T-cell (primary cell): ENCODE results near the gene SFMBT2. TPM values are rescaled to one million over a fixed set of nuclear protein-coding genes. Genes with fewer than 3 reads are reported as not detected.

Experiments
- ATAC-seq, 4 experiments: fragments of 200-7000 bp in 3 of 4; fragments of 150-1000 bp in 1 of 4; cut with Tn5 transposase; replicated peaks in 1 of 4; 1 replicate in 3 of 4; 2 replicates in 1 of 4; pipeline ENCODE4 v1.10.0; 2021; ENCODE audit warnings: moderate library complexity in 3 of 4, mild to moderate bottlenecking in 2 of 4, moderate number of reproducible peaks in 1 of 4
- CTCF ChIA-PET, 2 donors: fragments of 300-600 bp; sonication (Branson Sonifier 250); formaldehyde crosslinking; loops; one replicate each; lab custom pipeline; 2022; ENCODE audit warnings: antibody characterized with exemption in 2 of 2; lab: Charles Lee
- POLR2A ChIA-PET, 2 donors: fragments of 300-600 bp; sonication (Branson Sonifier 250); formaldehyde crosslinking; loops; one replicate each; lab custom pipeline; 2022; ENCODE audit warnings: antibody characterized with exemption in 2 of 2; lab: Charles Lee
- DNase-seq, 35 experiments: peaks; one replicate each; pipeline versions ENCODE4 v3.0.0 to v3.0.0-alpha.2; 2013 to 2023
- H3K27ac ChIP-seq: one replicate; pipeline ENCODE4 v1.5.1; 2013; ENCODE audit warnings: low read length
- H3K27me3 ChIP-seq, 2 experiments: replicated peaks in 1 of 2; 1 replicate in 1 of 2; 2 replicates in 1 of 2; pipeline versions ENCODE4 v1.6.1 to v1.7.0; 2013; ENCODE audit warnings: low read length in 1 of 2, mixed read lengths in 1 of 2; ENCODE audit not compliant: control insufficient read depth in 2 of 2, insufficient read depth in 2 of 2; ENCODE audit errors: extremely low read depth in 1 of 2
- H3K36me3 ChIP-seq, 2 donors: 1 replicate in 1 of 2; 2 replicates in 1 of 2; pipeline versions ENCODE4 v1.6.1 to v1.7.0; 2013; ENCODE audit warnings: low read length in 1 of 2; ENCODE audit not compliant: control insufficient read depth in 2 of 2, insufficient read depth in 1 of 2; ENCODE audit errors: extremely low read depth in 1 of 2
- H3K4me1 ChIP-seq, 2 experiments: 1 replicate in 1 of 2; 2 replicates in 1 of 2; pipeline versions ENCODE4 v1.6.1 to v1.7.0; 2013; ENCODE audit warnings: low read length in 2 of 2, mixed read lengths in 1 of 2; ENCODE audit not compliant: insufficient read depth in 2 of 2, control insufficient read depth in 1 of 2; ENCODE audit errors: extremely low read depth in 1 of 2
- H3K4me3 ChIP-seq, 2 donors: 1 replicate in 1 of 2; 2 replicates in 1 of 2; pipeline versions ENCODE4 v1.5.1 to v1.7.0; 2013; ENCODE audit warnings: mild to moderate bottlenecking in 2 of 2, low read length in 1 of 2, moderate library complexity in 1 of 2; ENCODE audit not compliant: control insufficient read depth in 1 of 2; ENCODE audit errors: extremely low read depth in 1 of 2
- H3K9me3 ChIP-seq: 2 replicates; pipeline ENCODE4 v1.7.0; 2013
- H3K27ac Mint-ChIP-seq, 2 donors: one replicate each; pipeline ENCODE4 v1.8.0; 2020 to 2021; ENCODE audit warnings: mild to moderate bottlenecking in 2 of 2, mixed read lengths in 2 of 2
- H3K27me3 Mint-ChIP-seq, 2 donors: one replicate each; pipeline ENCODE4 v1.8.0; 2021 to 2022; ENCODE audit warnings: mixed read lengths in 2 of 2
- H3K36me3 Mint-ChIP-seq: one replicate; pipeline ENCODE4 v1.8.0; 2021; ENCODE audit warnings: mixed read lengths
- H3K4me1 Mint-ChIP-seq, 3 donors: one replicate each; pipeline ENCODE4 v1.8.0; 2020 to 2022; ENCODE audit warnings: mixed read lengths in 3 of 3, mild to moderate bottlenecking in 1 of 3
- H3K4me3 Mint-ChIP-seq, 3 donors: one replicate each; pipeline ENCODE4 v1.8.0; 2020 to 2022; ENCODE audit warnings: mild to moderate bottlenecking in 3 of 3, mixed read lengths in 3 of 3, moderate library complexity in 3 of 3
- H3K9me3 Mint-ChIP-seq, 3 donors: one replicate each; pipeline ENCODE4 v1.8.0; 2020 to 2022; ENCODE audit warnings: mixed read lengths in 3 of 3
- WGBS: methylation state at CpG from one replicate; pipeline ENCODE4 v1.1.5; 2013; ENCODE audit warnings: missing lambda C conversion rate; ENCODE audit not compliant: insufficient coverage; 5-methylcytosine and 5-hydroxymethylcytosine counted together
- total RNA-seq, 35 experiments: library from RNA in 6 of 35; stranded (reverse) in 6 of 35; fragments of 120-200 nt in 1 of 35; gene quantifications; one replicate each; pipeline versions ENCODE4 v1.2.1 to v1.2.4 and lab custom pipeline; 2013 to 2026

SFMBT2 gene
- total RNA-seq, 5 donors from 2014 or later (not counting 1 experiment from before 2014, with no cell fraction given) = 32.7 to 38.3 (median 36.8) TPM

DNA sequence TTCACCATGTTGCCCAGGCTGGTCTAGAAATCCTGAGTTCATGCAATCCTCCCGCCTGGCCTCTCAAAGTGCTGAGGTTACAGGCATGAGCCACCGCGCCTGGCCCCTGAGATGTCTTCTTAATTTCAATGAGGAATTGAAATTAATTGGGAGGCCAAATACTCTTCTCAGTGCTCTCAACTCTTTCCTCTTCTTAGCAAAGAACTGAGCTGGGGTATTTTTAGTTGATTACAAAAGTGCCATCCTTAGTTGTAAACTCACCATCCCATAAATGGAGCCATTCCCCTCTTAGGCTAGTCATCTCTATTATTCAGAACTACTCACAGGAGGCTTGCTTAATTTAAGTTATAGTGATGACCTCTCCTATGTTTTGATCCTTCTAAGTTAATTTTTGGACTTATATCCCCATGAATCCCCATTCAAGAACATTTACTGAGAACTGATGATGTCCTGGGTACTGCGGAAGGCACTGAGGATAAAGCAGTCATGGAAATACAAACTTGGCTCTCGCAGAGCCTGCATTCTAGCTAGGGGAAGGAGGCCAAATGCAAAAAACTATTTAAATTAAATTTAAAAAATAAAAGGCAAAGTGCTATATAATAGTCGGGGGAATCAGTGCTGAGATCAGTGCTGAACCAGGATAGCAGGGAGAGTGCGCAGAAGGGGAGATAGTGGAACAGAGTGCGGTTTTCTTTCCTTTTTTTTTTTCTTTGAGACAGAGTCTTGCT is 145.3 kb downstream of the SFMBT2 start:
- no peak overlapping the region for H3K27ac ChIP-seq
- H3K36me3 Mint-ChIP-seq = peaks cover 22% of the 10 kb centered on the region
- ChIA-PET CTCF (interaction anchor here in 1 of 2 donors (0.6 kb wide), 1 partner anchor 589 kb away, joined by 4 read pairs; no protein-coding TSS in a partner anchor), POLR2A (interaction anchor here in 1 of 2 donors (0.6 kb wide), 1 partner anchor 83 kb away, joined by 3 read pairs; no protein-coding TSS in a partner anchor)
- no peaks in the 10 kb centered on the region for H3K27me3 Mint-ChIP-seq
- no peaks in the 10 kb centered on the region for H3K9me3 ChIP-seq
- peaks cover 9 to 22% of the 10 kb centered on the region in 2 experiments for H3K4me1 ChIP-seq
- ATAC-seq (no peak), DNase-seq (no peak)
- no CpG with 5 or more reads among the region's 8 CpGs for WGBS
- peaks cover 0 to 3% of the 10 kb centered on the region in 2 donors for H3K36me3 ChIP-seq
- H3K27me3 ChIP-seq = no peaks in the 10 kb centered on the region
- H3K4me3 ChIP-seq = no peak overlapping the region
- H3K27ac Mint-ChIP-seq = peak overlapping the region in 1 of 2 donors; percentile 28
- H3K4me1 Mint-ChIP-seq = peaks cover 24 to 49% (median 42%) of the 10 kb centered on the region in 3 donors
- no peak overlapping the region for H3K4me3 Mint-ChIP-seq
- no peaks in the 10 kb centered on the region for H3K9me3 Mint-ChIP-seq

GRCh38 chr10:7264313-7264756 is 146.5 kb downstream of the SFMBT2 start:
- POLR2A ChIA-PET = no interaction called here

GRCh38 chr10:7263616-7264015 is 147.2 kb downstream of the SFMBT2 start:
- peaks cover 11 to 26% of the 10 kb centered on the region in 2 experiments for H3K4me1 ChIP-seq
- peaks cover 25 to 49% (median 42%) of the 10 kb centered on the region in 3 donors for H3K4me1 Mint-ChIP-seq
- no peak overlapping the region for H3K4me3 Mint-ChIP-seq
- no peaks in the 10 kb centered on the region for H3K27me3 Mint-ChIP-seq
- ChIA-PET POLR2A (interaction anchor here in 1 of 2 donors (0.6 kb wide), 1 partner anchor 238 kb away, joined by 3 read pairs; no protein-coding TSS in a partner anchor), CTCF (no interaction called here)
- no peak overlapping the region for H3K27ac ChIP-seq
- DNase-seq = no peak
- ATAC-seq = no peak
- H3K36me3 ChIP-seq = peaks cover 0 to 3% of the 10 kb centered on the region in 2 donors
- H3K9me3 Mint-ChIP-seq = no peaks in the 10 kb centered on the region
- no peaks in the 10 kb centered on the region for H3K9me3 ChIP-seq
- H3K36me3 Mint-ChIP-seq = peaks cover 17% of the 10 kb centered on the region
- no CpG with 5 or more reads among the region's 5 CpGs for WGBS
- no peak overlapping the region for H3K27ac Mint-ChIP-seq
- no peak overlapping the region for H3K4me3 ChIP-seq
- H3K27me3 ChIP-seq = no peaks in the 10 kb centered on the region

More at GRCh38 chr10:7264313-7264756, 146.5 kb downstream of the SFMBT2 start:
- Mint-ChIP-seq H3K36me3 (peaks cover 19% of the 10 kb centered on the region), H3K4me3 (no peak overlapping the region), H3K27ac (no peak overlapping the region), H3K27me3 (no peaks in the 10 kb centered on the region), H3K4me1 (peaks cover 24 to 49% (median 42%) of the 10 kb centered on the region in 3 donors), H3K9me3 (no peaks in the 10 kb centered on the region)
- Histone ChIP-seq H3K4me1 (peaks cover 11 to 26% of the 10 kb centered on the region in 2 experiments), H3K4me3 (no peak overlapping the region), H3K27ac (no peak overlapping the region), H3K36me3 (peaks cover 0 to 3% of the 10 kb centered on the region in 2 donors), H3K9me3 (no peaks in the 10 kb centered on the region), H3K27me3 (no peaks in the 10 kb centered on the region)
- DNase-seq (no peak), ATAC-seq (no peak)
- WGBS = 98% methylated on average over 6 of the region's 7 CpGs
- CTCF ChIA-PET = interaction anchor here in 1 of 2 donors (0.7 kb wide), 1 partner anchor 97 kb away, joined by 3 read pairs; no protein-coding TSS in a partner anchor

DNA sequence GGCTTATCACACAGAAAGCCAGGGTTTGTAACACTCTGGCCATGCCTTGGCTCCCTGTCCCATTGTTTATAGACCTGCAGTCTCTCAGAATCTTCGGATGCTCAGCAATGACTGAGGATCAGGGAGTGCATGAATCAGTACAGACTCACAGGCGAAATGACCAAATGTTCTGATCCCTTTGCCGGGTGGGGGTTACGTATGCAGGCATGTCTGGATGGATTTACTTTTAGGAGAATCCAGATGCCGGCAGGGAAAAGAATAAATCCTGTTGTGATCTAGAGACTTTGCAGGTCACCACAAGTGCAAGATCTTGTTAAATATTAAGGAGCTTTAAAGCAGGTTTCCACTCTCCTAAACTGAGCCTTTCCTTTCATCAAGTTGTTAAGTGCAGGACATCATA is 149.5 kb downstream of the SFMBT2 start:
- POLR2A ChIA-PET = no interaction called here
- 96% methylated on average over 5 of the region's 5 CpGs for WGBS
- H3K4me1 Mint-ChIP-seq = peaks cover 37 to 57% (median 55%) of the 10 kb centered on the region in 3 donors

GRCh38 chr10:7260912-7261311 is 149.9 kb downstream of the SFMBT2 start:
- WGBS = 100% methylated on average over 1 of the region's 8 CpGs
- CTCF ChIA-PET = no interaction called here
- H3K27ac Mint-ChIP-seq = no peak overlapping the region

More for the DNA sequence above, 149.5 kb downstream of the SFMBT2 start:
- H3K36me3 ChIP-seq = peaks cover 3% of the 10 kb centered on the region in 2 donors
- H3K27me3 Mint-ChIP-seq = no peaks in the 10 kb centered on the region
- H3K27ac ChIP-seq = no peak overlapping the region
- H3K4me3 ChIP-seq = no peak overlapping the region
- CTCF ChIA-PET = interaction anchor here in 1 of 2 donors (0.7 to 1.0 kb wide), 4 partner anchors 10 to 425 kb away, joined by 3 to 9 read pairs (median 6); partner anchors contain the start of gene SFMBT2
- H3K27ac Mint-ChIP-seq = no peak overlapping the region
- H3K27me3 ChIP-seq = no peaks in the 10 kb centered on the region
- no peaks in the 10 kb centered on the region for H3K9me3 Mint-ChIP-seq
- H3K4me3 Mint-ChIP-seq = no peak overlapping the region
- no peaks in the 10 kb centered on the region for H3K9me3 ChIP-seq
- H3K36me3 Mint-ChIP-seq = peaks cover 15% of the 10 kb centered on the region
- ATAC-seq = no peak
- no peak for DNase-seq
- peaks cover 16 to 33% of the 10 kb centered on the region in 2 experiments for H3K4me1 ChIP-seq

DNA sequence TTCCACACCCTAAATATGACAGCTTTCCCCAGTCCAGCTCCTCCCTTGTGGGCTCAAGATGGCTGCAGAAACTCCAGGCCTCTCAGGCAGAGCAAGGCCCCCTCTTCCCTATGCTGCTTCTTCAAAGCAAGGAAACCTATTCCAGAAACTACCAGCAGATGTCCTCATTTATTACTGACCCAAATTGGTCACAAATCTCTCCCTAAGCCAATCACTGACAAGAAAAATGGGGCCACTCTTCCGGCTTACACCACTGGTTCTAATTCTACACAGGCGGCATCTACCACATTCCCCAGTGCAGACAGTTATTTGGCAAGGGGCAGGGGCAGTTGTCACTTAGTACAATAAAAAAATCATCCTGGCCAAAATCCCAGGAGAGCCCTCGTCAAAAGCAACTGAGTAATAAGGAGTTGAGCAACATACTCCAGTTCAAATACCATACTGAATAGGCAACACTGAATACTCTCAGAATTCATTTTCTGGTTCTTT is 150.4 kb downstream of the SFMBT2 start:
- Histone ChIP-seq H3K36me3 (peaks cover 3% of the 10 kb centered on the region in 2 donors), H3K4me3 (no peak overlapping the region), H3K27ac (no peak overlapping the region), H3K27me3 (no peaks in the 10 kb centered on the region), H3K9me3 (no peaks in the 10 kb centered on the region), H3K4me1 (peaks cover 22 to 38% of the 10 kb centered on the region in 2 experiments)
- Mint-ChIP-seq H3K9me3 (no peaks in the 10 kb centered on the region), H3K36me3 (peaks cover 15% of the 10 kb centered on the region), H3K27ac (peak overlapping the region; percentile 74 to 78), H3K27me3 (no peaks in the 10 kb centered on the region), H3K4me1 (peaks cover 46 to 66% (median 64%) of the 10 kb centered on the region in 3 donors), H3K4me3 (peak overlapping the region in 2 of 3 donors; percentile 13 to 55)
- DNase-seq = peak in 3 of 35 experiments; percentile 15 to 67 (median 28)
- ChIA-PET CTCF (interaction anchor here in 1 of 2 donors (0.5 kb wide), 1 partner anchor 183 kb away, joined by 9 read pairs; no protein-coding TSS in a partner anchor), POLR2A (no interaction called here)
- peak in 3 of 4 experiments; percentile 16 to 45 (median 23) for ATAC-seq
- no CpG with 5 or more reads among the region's 3 CpGs for WGBS

More at GRCh38 chr10:7260912-7261311, 149.9 kb downstream of the SFMBT2 start:
- H3K27me3 ChIP-seq = no peaks in the 10 kb centered on the region
- no peaks in the 10 kb centered on the region for H3K9me3 ChIP-seq
- Mint-ChIP-seq H3K9me3 (no peaks in the 10 kb centered on the region), H3K27me3 (no peaks in the 10 kb centered on the region), H3K4me1 (peaks cover 41 to 62% (median 59%) of the 10 kb centered on the region in 3 donors), H3K36me3 (peaks cover 15% of the 10 kb centered on the region), H3K4me3 (no peak overlapping the region)
- H3K4me1 ChIP-seq = peaks cover 20 to 35% of the 10 kb centered on the region in 2 experiments
- DNase-seq (no peak), ATAC-seq (no peak)
- no peak overlapping the region for H3K4me3 ChIP-seq
- no peak overlapping the region for H3K27ac ChIP-seq
- POLR2A ChIA-PET = no interaction called here
- peaks cover 3% of the 10 kb centered on the region in 2 donors for H3K36me3 ChIP-seq
